DOHH2 (cell line): ENCODE measurements around the gene COMMD10.

ENCODE experiments used
- EZH2phosphoT487 ChIP-seq: fragments of 200-600 bp; sonication (generic); IDR thresholded peaks from 2 replicates; pipeline ENCODE4 v1.6.1; 2017; ENCODE audit warnings: borderline replicate concordance, mild to moderate bottlenecking, antibody characterized with exemption, low read length, moderate library complexity, mixed read lengths
- TF ChIP-seq, protein P1 (sequence below): fragments of 200-600 bp; sonication (generic); IDR thresholded peaks from one replicate; pipeline ENCODE4 v1.5.1; 2014; ENCODE audit warnings: antibody characterized with exemption, mild to moderate bottlenecking, low read depth, low read length; ENCODE audit not compliant: poor library complexity, severe bottlenecking

DNA sequence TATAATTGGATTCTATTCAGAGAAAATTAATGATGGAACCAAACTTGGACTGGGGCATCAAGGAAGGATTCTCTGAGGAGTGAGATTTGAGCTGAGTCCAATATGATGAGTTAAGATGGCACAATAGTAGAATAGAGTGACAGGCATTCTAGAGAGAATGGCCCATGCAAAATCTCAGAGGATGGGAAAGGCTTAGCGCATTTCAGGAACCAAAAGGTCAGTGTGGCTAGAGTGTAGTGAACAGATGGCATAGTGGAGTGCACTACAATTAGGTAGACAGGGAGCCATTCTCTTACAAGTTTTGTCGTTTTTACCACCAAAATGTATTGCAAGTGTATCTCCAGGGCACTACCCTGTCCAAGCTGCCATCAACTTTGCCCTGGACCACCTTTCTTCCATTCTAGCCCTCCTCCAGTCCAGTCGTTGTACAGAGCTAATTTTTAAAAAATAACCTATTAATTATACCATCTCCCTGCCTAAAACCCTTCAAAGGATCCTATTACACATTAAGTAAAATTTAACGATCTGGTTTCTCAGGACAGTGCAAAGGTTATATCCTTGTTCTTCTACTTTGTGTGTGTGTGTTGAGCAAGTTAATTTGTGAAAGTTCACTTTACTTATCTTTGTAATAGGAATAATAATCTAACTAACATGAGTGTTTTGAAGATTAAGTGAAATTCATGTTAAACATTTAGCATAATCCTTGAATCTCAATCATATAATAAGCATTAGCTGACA is 211.7 kb downstream of the COMMD10 start:
- TF ChIP-seq, protein P1, sequence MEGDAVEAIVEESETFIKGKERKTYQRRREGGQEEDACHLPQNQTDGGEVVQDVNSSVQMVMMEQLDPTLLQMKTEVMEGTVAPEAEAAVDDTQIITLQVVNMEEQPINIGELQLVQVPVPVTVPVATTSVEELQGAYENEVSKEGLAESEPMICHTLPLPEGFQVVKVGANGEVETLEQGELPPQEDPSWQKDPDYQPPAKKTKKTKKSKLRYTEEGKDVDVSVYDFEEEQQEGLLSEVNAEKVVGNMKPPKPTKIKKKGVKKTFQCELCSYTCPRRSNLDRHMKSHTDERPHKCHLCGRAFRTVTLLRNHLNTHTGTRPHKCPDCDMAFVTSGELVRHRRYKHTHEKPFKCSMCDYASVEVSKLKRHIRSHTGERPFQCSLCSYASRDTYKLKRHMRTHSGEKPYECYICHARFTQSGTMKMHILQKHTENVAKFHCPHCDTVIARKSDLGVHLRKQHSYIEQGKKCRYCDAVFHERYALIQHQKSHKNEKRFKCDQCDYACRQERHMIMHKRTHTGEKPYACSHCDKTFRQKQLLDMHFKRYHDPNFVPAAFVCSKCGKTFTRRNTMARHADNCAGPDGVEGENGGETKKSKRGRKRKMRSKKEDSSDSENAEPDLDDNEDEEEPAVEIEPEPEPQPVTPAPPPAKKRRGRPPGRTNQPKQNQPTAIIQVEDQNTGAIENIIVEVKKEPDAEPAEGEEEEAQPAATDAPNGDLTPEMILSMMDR: no peak
- TF ChIP-seq EZH2phosphoT487: no peak
